ENCODE data around the gene CDC23.

- TF ChIP-seq POLR2A (IDR thresholded peaks at IDR 0.05), result no peak
- TF ChIP-seq CTCF (IDR thresholded peaks at IDR 0.05), result no peak
These were observed 49.4 kb downstream of the CDC23 start for GRCh38 chr5:138163721-138164120.
